Pancreas (tissue), 10 donors: ENCODE data around the gene FGFR3. TPM values are rescaled to one million over a fixed set of nuclear protein-coding genes. Genes with fewer than 3 reads are reported as not detected.

Experiments
- ATAC-seq, 4 donors: fragments of 200-7000 bp; cut with Tn5 transposase; one replicate each; pipeline versions ENCODE4 v1.8.0 to v1.9.1; 2020; ENCODE audit warnings: mild to moderate bottlenecking in 4 of 4, moderate library complexity in 4 of 4
- DNase-seq, 6 donors: peaks; one replicate each; pipeline ENCODE4 v3.0.0-alpha.2; 2020
- FAIRE-seq: peaks from 2 replicates; lab custom pipeline; 2012; peaks lifted over from hg19 to GRCh38; lab: Jason Lieb, UNC
- H3K27ac ChIP-seq, 4 donors: fragments of 200-600 bp; sonication (generic); 1 replicate in 3 of 4; 2 replicates in 1 of 4; pipeline versions ENCODE4 v1.5.0 to v1.8.0; 2020
- H3K27me3 ChIP-seq, 4 donors: fragments of 200-600 bp; one replicate each; pipeline ENCODE4 v1.8.0; 2021
- H3K36me3 ChIP-seq, 3 donors: fragments of 200-600 bp; sonication (generic) in 1 of 3; one replicate each; pipeline versions ENCODE4 v1.5.0 to v1.8.0; 2020 to 2021
- H3K4me1 ChIP-seq, 3 donors: fragments of 200-600 bp; one replicate each; pipeline ENCODE4 v1.8.0; 2021
- H3K4me3 ChIP-seq, 4 donors: fragments of 200-600 bp; sonication (generic) in 2 of 4; one replicate each; pipeline versions ENCODE4 v1.5.0 to v1.8.0; 2020 to 2021
- H3K9me3 ChIP-seq, 4 donors: fragments of 200-600 bp; one replicate each; pipeline ENCODE4 v1.8.0; 2021
- WGBS, 2 donors: extraction: QIAGEN DNeasy Blood & Tissue Kit; methylation state at CpG; one replicate each; pipeline ENCODE4 v1.1.7; 2013; 5-methylcytosine and 5-hydroxymethylcytosine counted together
- intact Hi-C, 3 donors: fragments of 100-400 bp; cut with DNase I; formaldehyde crosslinking; loops; one replicate each; pipeline versions ENCODE4 v1.11.1 to v1.14.2; 2022
- polyA plus RNA-seq, 2 donors: library from polyadenylated mRNA; stranded (reverse); fragments of 200-250 nt; gene quantifications; one replicate each; pipeline ENCODE4 v1.2.3, GENCODE V29; 2013
- total RNA-seq, 6 donors: library from RNA; stranded (reverse); fragmentation: NEBNext Ultra II Directional in 4 of 6; extraction: Animal tissue kit (Norgen Biotek cat#: 25700) in 4 of 6; gene quantifications; one replicate each; pipeline versions ENCODE4 v1.2.1 to v1.2.4, GENCODE V29; 2021 to 2023
- TF ChIP-seq, protein P1 (sequence below), 4 donors: fragments of 200-600 bp; sonication (generic) in 3 of 4; IDR thresholded peaks; one replicate each; pipeline versions ENCODE4 v1.5.0 to v1.8.0; 2021; ENCODE audit warnings: antibody characterized with exemption in 4 of 4
- donor health status: healthy with polysubstance abuse.
- donor health status: DM: no; HTN: no; CAD: no; lungs with moderate emphysema.
- donor health status: DM: no; HTN: no; CAD: no.
- donor health status: control.
- donor health status: control.
- donor health status: Bipolar disorder and iron deficiency.
- donor health status: DM: yes; HTN: yes; CAD: no.
- donor health status: DM: no; HTN: no; CAD: no.
- donor health status: DM: no; HTN: no; CAD: no.
- donor health status: DM: yes; HTN: yes; CAD: no.

The FGFR3 gene
- total and polyA plus RNA-seq, 8 donors: 40.4 to 300 (median 64.8) TPM

DNA sequence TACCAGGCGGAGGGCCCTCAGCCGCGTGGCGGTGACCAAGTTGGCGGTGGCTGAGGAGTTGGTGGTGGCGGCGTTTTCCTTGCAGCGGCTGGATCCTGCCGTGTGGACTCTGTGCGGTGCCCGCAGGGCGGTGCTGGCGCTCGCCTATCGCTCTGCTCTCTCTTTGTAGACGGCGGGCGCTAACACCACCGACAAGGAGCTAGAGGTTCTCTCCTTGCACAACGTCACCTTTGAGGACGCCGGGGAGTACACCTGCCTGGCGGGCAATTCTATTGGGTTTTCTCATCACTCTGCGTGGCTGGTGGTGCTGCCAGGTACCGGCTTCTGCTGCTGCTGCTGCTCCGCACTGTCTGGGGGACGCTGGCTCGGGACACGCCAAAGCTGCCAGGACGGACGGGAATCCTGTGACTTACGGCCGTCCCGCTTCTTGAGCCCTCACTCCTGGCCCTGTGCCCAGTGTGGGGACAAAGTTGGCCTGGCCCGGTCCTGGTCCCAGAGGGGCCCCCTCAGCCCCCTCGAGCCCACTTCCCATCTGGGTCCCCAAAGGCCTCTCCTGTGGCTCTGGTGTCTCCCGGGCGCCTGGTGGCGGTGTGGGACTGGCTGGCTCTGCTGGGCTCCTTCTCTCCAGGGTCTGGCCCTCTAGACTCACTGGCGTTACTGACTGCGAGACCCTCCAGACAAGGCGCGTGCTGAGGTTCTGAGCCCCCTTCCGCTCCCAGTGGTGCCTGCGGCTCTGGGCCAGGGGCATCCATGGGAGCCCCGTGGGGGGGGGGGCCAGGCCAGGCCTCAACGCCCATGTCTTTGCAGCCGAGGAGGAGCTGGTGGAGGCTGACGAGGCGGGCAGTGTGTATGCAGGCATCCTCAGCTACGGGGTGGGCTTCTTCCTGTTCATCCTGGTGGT, 10.7 kb downstream of the FGFR3 start:
- intact Hi-C loops: loop anchor here in 1 of 3 donors (5.0 kb wide), 1 partner anchor 41 kb away; no protein-coding TSS in a partner anchor
- ATAC-seq (no peak), DNase-seq (peak in 2 of 6 donors; percentile 24 to 72), FAIRE-seq (no peak)
- WGBS, 2 donors: 87 to 89% methylated on average over 51 of the region's 51 CpGs
- no peak overlapping the region for H3K27ac ChIP-seq
- no peak overlapping the region for H3K4me3 ChIP-seq
- peaks cover 0 to 13% (median 4%) of the 10 kb centered on the region in 3 donors for H3K36me3 ChIP-seq
- no peaks in the 10 kb centered on the region for H3K9me3 ChIP-seq
- TF ChIP-seq, protein P1, sequence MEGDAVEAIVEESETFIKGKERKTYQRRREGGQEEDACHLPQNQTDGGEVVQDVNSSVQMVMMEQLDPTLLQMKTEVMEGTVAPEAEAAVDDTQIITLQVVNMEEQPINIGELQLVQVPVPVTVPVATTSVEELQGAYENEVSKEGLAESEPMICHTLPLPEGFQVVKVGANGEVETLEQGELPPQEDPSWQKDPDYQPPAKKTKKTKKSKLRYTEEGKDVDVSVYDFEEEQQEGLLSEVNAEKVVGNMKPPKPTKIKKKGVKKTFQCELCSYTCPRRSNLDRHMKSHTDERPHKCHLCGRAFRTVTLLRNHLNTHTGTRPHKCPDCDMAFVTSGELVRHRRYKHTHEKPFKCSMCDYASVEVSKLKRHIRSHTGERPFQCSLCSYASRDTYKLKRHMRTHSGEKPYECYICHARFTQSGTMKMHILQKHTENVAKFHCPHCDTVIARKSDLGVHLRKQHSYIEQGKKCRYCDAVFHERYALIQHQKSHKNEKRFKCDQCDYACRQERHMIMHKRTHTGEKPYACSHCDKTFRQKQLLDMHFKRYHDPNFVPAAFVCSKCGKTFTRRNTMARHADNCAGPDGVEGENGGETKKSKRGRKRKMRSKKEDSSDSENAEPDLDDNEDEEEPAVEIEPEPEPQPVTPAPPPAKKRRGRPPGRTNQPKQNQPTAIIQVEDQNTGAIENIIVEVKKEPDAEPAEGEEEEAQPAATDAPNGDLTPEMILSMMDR (IDR thresholded peaks at IDR 0.05): no peak
- H3K4me1 ChIP-seq: no peaks in the 10 kb centered on the region
- no peaks in the 10 kb centered on the region for H3K27me3 ChIP-seq

DNA sequence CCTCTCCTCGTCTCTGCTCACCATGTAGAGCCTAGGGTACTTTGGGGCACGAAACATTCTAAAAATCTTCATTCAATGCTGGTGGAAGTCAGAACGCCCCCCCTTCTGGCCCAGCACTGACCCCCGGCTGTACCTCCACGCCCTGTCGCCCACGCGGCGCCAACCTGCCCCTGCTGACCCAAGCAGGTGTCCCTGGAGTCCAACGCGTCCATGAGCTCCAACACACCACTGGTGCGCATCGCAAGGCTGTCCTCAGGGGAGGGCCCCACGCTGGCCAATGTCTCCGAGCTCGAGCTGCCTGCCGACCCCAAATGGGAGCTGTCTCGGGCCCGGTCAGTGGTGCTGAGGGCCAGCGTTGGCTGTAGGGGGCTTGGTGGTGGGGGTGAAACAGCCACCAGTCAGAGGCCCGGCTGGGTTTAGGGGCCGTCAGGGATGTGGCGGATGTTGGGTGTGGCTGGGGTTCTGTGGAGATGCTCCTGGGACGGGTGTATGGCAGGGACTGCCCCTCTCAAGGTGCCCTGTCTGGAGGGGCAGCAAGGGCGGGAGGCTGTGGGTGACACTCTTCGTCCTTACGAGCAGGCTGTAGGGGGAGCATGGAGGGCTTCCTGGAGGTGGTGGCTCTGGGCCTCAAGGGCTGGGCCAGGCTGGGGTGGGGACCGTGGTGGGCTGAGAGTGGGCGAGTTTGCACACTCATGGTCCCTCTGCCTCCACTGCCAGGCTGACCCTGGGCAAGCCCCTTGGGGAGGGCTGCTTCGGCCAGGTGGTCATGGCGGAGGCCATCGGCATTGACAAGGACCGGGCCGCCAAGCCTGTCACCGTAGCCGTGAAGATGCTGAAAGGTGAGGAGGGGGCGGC, 11.8 kb downstream of the FGFR3 start:
- WGBS, 2 donors: 91% methylated on average over 35 to 37 of the region's 37 CpGs
- peak in 2 of 6 donors; percentile 28 to 79 for DNase-seq
- no peaks in the 10 kb centered on the region for H3K27me3 ChIP-seq
- no peak overlapping the region for H3K4me3 ChIP-seq
- intact Hi-C loops: loop anchor here in 2 of 3 donors (5.0 kb wide), 2 partner anchors 43 to 58 kb away; no protein-coding TSS in a partner anchor
- TF ChIP-seq, protein P1 (IDR thresholded peaks at IDR 0.05): no peak
- FAIRE-seq: no peak
- no peaks in the 10 kb centered on the region for H3K4me1 ChIP-seq
- H3K36me3 ChIP-seq: peaks cover 0 to 13% (median 4%) of the 10 kb centered on the region in 3 donors
- no peaks in the 10 kb centered on the region for H3K9me3 ChIP-seq
- H3K27ac ChIP-seq: no peak overlapping the region
- no peak for ATAC-seq

DNA sequence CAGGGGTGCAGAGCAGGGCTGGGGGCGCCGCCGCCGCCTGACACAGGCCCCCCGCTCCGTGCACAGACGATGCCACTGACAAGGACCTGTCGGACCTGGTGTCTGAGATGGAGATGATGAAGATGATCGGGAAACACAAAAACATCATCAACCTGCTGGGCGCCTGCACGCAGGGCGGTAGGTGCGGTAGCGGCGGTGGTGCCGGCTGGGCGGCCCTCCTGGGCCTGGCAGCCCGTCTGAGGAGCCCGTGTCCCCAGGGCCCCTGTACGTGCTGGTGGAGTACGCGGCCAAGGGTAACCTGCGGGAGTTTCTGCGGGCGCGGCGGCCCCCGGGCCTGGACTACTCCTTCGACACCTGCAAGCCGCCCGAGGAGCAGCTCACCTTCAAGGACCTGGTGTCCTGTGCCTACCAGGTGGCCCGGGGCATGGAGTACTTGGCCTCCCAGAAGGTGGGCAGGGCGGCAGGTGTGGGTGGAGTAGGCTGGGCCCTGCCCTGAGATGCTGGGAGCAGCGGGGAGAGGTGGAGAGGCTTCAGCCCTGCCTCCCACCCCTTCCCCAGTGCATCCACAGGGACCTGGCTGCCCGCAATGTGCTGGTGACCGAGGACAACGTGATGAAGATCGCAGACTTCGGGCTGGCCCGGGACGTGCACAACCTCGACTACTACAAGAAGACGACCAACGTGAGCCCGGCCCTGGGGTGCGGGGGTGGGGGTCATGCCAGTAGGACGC, 12.6 kb downstream of the FGFR3 start:
- FAIRE-seq: no peak
- Histone ChIP-seq H3K27me3 (no peaks in the 10 kb centered on the region), H3K27ac (no peak overlapping the region), H3K9me3 (no peaks in the 10 kb centered on the region), H3K4me1 (no peaks in the 10 kb centered on the region), H3K36me3 (peaks cover 0 to 13% (median 4%) of the 10 kb centered on the region in 3 donors), H3K4me3 (no peak overlapping the region)
- no peak for ATAC-seq
- intact Hi-C loops: loop anchor here in 2 of 3 donors (5.0 kb wide), 1 partner anchor 58 kb away; no protein-coding TSS in a partner anchor
- DNase-seq: peak in 2 of 6 donors; percentile 31 to 74
- 85 to 88% methylated on average over 46 to 47 of the region's 47 CpGs for WGBS, 2 donors
- TF ChIP-seq, protein P1 (IDR thresholded peaks at IDR 0.05): no peak

- no peaks in the 10 kb centered on the region for H3K27me3 ChIP-seq
- H3K27ac ChIP-seq: no peak overlapping the region
- WGBS, 2 donors: 76 to 80% methylated on average over 11 of the region's 11 CpGs
- TF ChIP-seq, protein P1 (IDR thresholded peaks at IDR 0.05): no peak
- no peaks in the 10 kb centered on the region for H3K9me3 ChIP-seq
- no peak for FAIRE-seq
- no peak for ATAC-seq
- DNase-seq: peak in 2 of 6 donors; percentile 43 to 64
- H3K4me3 ChIP-seq: no peak overlapping the region
- H3K4me1 ChIP-seq: no peaks in the 10 kb centered on the region
- H3K36me3 ChIP-seq: peaks cover 0 to 13% (median 4%) of the 10 kb centered on the region in 3 donors
- intact Hi-C loops: loop anchor here in 2 of 3 donors (5.0 kb wide), 1 partner anchor 59 kb away; no protein-coding TSS in a partner anchor
Observed at GRCh38 chr4:1806223-1806564, 13.1 kb downstream of the FGFR3 start.
